GM18519 (cell line): ENCODE measurements around the gene CYBA.
A peak's percentile ranks its signal among the peaks of the same experiment; 100 is the strongest.

Experiments used
- ATAC-seq: cut with Tn5 transposase; IDR thresholded peaks from one replicate; pipeline ENCODE4 v1.9.1; 2021; ENCODE audit warnings: mild to moderate bottlenecking, moderate library complexity; ENCODE audit not compliant: unreplicated experiment, low FRiP score

The CYBA gene

DNA sequence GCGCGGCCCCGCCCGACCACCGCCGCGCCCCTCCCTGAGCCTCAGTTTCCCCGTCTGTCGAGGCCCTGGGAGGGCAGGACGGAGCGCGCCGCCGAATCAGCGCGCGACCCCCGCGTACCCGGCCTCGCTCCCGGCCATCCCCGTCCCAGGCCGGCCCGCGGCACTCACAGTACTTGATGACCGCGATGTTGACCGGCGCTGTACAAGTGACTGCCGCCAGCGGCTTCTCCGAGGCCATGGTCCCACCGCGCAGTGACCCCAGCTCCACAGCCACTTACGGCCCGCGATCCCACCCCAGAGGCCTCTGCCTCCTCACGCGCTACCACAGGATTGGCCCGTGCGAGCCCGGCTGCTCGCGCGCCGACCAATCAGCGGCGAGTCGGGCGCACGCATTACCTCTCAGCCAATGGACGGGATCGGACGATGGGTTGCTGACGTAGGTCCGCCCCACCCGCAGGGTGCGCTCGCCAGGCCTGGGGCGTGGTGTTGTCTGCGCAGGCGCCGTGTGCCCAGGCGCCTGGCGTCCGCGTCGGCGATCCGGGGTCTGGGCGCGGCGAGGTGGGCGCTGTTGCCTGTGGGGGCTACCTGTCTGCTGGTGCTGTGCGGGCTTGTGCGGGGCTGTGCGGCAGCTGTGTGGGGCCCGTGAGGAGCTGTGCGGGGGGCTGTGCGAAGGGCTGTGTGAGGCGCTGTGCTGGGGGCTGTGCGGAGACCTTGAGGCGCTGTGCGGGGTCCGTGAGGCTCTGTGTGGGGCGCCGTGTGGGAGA is 12.2 kb upstream of the CYBA start, which contains the start of gene MVD:
MVD (minus strand) TSS at position 249 of the 764 bp plus-strand sequence; CDS start at position 238, 11 bp downstream.
- ATAC-seq, result peak; percentile 84

DNA sequence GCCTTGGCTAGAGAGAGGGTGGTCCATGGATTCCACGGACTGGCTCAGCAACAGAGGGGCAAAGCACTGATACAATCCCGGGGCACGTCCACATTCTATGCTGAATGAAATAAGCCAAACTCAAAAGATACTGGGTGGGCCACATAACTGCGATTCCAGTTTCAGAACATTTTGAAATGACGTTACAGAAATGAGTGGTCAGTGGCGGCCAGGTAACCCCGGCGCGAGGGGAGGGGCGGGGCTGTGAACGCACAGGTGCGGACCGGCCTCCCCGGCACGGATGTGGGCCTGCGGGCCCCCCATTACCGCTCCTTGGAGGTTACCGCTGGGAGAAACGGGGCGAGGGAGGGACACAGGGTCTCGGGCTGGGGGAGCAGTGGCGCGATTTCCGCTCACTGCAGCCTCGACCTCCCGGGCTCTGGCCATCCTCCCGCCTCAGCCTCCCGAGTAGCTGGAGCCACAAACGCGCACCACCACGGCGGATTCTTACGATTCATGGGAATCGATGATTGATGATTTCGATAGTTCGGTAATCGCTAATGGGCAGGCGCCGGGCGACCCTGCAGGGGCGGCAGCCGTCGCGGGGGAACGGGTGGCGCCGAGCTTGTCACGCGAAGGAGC is 11.5 kb upstream of the CYBA start:
- ATAC-seq, result no peak

DNA sequence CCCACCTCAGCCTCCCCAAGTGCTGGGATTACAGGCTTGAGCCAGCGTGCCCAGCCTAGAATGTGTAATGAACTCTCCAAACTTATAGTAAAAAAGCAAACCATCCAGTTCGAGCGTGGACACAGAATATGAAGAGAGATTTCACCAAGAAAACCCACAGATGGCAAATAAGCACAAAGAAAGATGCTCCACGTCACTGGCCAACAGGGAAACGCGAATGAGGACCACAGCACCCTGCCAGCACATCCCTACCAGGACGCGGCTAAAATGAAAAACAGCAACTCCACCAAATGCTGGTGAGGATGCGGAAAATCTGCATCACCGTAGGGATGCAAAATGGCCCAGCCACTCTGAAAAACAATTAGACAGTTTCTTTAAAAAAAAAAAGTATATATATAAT is 10.6 kb upstream of the CYBA start:
- ATAC-seq, result no peak

DNA sequence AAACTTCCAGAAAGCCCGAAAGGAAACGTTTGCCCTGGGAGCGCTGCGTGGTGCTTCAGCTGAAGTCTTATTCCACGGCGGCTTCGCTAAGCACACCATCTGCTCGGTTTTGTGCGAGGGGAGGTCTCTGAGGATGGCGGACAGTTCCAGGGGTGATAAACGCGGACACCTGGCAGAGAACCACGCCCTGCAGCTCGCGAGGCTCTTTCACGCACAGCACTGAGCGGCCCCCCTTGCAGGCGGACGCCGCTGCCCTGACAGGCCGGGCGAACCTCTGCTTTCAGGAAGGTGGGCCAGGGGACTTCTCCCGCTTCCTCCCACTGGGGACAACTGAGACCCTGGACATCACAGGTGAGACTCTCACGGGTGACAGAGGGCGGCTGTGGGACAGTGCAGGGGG is 8.3 kb upstream of the CYBA start:
- no peak for ATAC-seq

DNA sequence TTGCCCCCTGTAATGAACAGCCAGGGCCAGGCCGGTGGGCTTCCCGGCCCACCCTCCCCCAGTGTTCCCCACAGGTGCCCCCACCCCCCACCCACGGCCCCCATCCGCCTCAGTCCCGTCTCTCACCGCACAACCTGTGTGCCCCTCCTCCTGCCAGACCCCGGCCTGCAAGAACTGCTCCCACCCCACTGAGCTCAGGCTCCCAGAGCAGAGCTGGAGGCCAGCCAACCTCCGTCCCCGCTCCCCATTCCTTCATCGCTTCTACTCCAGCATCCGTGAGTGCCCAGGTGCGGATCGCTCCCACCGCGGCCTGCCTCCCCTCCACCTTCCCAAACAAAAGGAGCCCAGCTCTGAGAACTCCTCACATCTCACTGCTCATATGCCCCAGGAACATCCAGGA is 7.9 kb upstream of the CYBA start:
- no peak for ATAC-seq

DNA sequence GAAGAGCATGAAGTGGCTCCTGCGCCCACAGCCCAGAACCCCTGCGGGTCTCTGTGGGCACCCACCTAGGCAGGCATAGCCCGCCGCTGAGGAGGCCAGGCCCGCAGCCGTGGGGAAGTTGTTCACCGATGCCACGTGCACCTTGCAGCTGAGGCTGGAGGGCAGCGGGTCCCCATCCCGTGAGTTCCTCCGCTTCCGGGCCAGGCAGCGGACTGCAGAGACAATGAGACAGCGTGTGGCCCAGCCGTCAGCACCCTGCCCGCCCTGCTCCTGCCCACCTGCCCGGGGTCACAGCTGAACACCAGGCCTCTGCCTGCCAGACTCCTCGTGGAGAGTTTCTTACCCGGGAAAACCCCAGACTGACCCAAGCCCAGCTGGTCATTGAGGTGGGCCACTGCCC is 6.5 kb upstream of the CYBA start:
- no peak for ATAC-seq

DNA sequence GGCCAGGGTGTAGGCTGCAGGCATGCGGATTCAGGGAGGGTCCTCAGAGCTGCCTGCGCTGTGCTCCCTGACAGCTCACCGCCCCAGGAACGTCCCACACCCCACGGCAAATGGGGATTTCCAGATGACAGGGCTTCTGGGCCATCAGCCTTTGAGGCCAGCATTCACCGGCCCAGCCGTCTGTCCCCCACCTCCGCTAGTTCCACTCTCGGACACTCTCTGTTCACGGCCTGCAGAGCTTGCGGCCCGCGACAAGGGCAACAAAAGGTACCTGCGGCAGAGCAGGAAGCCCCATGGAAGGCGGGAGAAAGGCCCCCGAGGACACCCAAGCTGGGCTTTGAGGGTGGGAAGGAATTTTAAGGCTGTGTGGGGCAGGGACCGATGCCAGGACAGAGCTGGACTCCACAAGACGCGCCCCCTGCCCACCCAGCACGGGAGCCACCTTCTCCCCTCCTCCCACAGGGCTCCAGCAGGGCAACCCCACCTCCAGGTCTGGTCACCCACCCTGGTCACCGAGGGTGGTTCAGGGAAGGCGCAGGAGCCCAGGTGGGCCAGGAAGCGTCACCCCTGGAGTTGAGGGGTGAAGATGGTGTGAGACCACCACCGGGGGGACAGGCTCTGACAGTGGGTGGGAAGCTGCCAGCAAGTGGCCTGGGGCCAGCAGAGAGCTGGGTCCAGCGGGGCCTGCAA is 5.6 kb upstream of the CYBA start:
- ATAC-seq, result no peak

DNA sequence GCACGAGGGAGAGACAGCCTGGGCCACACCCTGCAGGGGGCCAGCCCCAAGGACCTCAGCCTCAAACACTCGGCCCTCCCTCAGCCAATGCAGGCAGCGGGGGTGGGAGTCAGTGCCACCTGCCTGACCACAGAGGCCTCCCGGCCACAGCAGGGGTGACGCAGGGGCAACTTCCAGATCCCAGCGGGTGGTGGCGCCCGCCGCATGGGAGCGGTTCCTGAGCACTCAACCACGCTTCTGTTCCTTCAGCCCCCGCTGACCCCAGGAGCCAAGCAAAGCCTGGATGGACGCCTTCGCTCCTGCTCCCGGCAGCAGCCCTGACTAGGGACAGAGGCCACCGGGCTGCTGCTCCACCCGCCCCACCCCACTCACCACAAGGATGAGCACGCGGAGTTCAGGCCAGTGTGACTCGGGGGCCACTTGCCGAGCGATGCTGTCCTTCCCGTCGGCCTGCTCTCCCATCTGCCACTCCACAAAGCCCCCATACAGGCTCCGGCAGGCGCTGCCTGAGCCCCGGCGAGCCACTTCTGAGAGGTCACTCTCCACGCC is 5.0 kb upstream of the CYBA start:
- no peak for ATAC-seq

DNA sequence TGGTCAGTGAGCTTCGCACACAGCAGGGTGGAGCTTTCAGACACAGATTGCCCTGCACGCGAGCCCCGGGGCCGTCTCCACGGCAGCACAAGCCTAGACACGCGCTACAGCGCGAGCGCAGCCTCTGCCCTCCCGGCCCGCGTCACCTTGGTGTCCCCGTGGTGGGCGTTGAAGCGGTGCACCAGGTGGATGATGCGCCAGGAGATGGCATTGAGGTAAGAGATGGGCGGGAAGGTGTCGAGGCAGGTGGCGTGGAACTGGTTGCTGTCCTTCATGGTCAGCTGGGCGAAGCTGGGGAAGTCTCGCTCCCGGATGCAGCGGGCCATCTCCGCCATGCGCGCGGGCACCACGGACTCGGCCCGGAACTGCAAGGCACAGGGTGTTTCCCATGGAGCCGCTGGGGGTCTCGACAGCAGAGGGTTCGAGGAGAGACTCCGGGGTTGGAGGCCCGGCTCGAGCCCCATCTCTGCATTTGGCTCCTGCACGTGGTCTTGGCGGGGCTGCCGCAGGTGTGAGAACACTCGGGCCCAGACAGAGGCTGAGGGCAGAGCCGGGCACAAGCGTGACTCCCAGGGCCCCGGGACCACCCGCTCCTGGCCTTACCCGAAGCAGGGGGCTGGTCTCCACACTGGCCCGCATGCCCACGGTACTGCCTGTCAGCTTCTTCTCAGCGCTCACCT is 4.3 kb upstream of the CYBA start:
- ATAC-seq, result no peak

DNA sequence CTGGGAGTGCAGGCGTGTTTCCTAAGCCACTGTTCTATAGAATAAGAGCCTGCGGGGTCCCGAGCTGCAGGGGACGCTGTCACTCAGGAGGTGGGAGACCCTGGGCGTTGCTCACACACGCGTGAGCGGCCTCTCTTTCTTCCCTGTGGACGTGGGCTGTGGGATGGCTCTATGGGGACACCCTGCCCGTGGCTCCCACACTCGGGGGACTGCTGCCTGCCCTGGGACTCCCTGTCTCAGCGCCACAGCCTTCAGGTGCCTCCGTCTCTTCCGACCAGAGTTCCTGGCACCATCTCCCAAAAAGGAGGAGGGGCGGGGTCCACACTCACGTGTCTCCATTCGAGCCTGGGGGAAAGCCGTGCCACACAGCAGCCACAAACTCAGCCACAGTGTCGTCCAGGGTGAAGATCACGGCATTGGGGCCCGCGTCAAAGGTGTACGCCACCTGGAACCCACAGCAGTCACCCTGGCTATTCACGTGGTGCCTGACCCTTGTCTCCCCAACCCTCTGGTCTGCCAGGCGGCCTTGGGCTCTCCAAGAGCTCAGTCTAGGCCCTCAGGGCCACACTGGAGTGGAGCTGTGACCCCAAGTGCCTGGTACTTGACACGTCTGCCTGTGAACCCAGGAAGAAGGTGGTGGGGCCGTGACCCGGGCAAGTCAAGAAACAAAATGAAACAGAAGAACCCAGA is 3.7 kb upstream of the CYBA start:
- no peak for ATAC-seq

DNA sequence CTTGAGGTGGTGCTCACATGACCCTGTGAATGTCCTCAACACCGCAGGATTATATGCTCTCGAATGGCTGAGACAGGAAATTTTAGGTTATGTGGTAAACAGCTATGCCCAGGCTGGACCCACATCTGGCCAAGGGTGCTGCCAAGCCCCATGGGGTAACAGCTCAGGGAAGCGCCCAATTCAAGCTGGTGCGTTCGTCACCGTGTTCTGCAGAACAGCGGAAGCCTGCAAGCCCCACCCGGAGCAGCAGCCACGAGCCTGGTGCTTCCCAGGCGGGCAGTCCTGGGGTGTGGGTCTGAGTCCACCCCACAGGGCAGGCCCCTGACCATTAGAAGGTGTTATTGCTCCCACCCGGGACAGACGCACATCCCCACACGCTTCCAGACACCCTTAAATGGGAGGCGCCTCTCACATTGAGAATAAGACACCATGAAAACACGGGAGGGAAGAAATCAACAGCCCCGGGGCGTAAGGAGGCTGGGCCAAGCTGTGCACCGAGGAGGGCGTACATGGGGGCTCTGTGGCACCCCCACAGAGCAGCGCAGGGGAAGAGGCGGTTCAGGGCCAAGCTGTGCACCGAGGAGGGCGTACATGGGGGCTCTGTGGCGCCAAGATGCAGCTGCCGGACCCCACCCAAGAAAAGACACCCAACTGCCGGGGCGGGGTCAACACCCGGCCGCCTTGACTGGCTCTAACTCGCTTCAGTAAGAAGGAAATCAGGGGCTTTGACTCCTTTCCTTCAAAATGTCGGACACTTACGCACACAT is 2.9 kb upstream of the CYBA start:
- no peak for ATAC-seq

DNA sequence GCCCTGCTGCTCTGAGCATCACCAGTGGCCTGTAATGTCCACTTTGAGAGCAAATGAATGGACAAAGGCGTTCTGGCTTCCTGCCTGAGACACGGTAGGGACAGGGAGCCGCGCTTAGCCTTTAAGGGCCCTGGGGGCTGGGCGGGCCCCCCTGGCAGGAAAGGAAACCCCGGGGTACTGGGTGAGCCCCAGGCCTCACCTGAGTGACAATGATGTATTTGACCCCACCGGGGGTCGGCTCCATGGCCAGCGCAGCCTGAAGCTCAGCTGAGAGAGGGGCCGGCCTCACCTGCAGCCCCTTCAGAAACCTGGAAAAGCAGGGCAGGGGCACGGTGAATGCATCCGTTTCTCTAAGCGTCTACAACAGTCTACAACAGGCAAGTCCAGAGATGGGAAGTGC is 2.2 kb upstream of the CYBA start:
- no peak for ATAC-seq

DNA sequence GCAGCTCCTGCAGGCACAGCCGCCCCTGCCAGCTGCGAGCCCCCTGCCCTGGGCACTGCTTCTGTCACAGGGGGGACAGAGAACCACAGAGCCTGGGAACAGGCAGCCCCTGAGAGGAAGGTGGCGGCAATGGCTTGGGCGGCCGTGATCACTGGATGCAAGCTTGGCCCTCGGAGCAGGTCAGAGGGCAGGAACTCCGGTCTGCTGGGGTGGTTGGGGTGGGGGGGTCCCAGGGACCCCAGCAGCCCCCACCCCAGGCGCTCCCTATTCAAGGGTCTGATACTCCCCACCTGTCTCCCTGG is 1.9 kb upstream of the CYBA start:
- ATAC-seq, result no peak

DNA sequence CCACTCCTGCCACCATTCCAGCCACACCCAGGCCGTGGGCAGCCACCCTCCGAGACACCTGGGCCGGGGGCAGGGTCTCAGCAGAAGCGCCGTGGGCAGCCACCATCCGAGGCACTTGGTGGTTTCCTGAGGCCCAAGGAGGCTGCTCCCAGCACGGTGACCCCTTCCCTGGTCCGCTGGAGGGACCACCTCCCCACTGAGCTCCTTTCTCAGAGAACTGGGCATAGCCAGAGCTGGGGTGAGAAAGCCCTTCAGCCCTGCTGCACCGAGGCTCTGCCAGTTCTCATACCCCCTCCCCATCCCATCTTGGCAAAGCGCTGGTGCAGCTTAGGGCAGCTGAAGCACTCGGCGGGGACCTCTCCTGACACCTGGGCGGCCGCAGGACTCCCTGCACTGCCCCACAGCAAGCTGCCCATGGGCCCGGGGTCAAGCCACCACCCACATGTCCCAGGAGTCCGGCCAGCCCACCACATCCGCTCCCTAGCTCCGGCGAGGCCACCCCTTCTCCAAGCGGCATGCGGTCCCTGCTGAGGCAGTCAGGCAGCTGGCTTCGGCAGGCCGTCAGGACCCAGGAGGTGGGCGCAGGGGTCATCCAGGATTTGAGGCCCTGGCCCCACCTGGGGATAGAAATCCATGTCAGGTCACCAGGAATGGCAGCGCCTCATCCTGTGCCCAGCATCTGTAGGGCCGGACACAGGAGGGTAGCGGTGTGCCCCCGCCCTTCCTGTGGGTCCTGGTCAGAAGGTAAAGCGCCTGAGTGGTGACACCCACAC is 1.3 kb upstream of the CYBA start:
- ATAC-seq, result no peak

DNA sequence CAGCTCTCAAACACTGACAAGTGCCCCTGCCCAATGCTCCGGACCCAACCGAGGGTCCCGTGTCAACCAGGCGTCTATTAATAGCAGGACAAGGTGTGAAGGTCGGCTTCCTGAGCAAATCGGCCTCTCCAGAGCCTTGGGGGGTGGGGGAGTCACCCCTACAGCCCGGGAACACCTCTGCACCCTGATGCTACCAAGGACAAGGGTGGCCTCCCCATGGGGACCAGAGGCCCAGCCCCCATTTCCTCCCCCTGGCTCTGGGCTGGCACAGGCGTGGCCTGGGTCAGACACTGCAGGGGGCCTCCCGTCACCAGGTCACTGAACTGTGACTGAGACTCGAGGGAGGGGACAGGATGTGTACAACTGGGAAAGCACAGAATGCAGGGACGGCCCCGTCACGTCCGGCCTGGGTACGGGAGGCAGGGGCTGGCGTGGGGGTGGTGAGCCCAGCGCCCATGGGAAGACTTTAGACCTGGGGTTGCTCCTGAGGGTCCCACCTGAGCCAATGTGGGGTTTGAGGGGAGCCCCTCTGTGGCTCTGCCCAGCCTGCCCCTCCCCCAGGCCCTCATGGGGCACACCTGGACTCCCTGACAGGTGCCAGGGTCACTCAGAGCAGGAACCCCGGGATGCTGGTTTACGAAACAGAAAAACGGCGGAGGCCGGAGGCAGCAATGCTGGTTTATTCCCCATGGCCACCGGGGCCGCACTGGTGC is 579 bp upstream of the CYBA start:
- ATAC-seq, result peak; percentile 43

DNA sequence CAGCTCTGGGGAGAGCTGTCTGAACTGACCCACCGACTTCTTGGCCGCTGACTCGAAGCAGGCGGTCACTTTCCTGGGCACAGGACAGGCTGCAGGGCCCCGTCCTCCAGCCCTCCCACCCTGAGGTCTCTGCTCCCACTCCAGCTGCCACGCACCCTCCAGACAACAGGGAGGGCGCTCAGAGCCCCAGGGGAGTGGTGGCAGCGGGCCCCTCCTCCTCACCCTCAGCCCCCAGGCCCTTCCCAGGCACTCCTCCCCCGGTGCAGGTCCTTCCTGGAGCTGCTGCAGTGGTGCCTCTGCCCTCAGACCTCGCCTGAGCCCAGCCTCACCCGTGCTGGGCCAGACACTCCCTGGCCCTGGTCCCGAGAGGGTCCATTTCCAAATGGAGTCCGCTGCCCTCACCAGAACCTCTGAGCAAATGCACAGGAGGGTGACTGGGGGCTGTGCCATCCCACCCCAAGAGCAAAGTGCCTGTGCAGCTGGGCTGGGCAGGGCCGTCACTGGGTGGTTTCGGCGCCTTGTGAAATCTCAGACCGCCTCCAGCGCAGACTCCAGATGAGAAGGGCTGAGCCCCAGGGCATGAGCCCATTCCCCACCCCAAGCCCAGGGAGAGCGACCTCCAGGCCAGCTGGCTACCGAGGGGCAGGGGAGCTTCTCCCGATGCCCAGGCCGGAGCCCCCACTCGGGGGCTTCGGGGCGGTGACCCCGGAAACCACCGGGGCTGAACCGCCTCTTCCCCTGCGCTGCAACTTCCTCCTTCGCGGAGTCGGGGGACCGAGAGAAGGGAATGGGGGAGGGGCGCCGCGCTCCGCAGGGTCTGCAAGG is 717 bp downstream of the CYBA start:
- ATAC-seq, result no peak

DNA sequence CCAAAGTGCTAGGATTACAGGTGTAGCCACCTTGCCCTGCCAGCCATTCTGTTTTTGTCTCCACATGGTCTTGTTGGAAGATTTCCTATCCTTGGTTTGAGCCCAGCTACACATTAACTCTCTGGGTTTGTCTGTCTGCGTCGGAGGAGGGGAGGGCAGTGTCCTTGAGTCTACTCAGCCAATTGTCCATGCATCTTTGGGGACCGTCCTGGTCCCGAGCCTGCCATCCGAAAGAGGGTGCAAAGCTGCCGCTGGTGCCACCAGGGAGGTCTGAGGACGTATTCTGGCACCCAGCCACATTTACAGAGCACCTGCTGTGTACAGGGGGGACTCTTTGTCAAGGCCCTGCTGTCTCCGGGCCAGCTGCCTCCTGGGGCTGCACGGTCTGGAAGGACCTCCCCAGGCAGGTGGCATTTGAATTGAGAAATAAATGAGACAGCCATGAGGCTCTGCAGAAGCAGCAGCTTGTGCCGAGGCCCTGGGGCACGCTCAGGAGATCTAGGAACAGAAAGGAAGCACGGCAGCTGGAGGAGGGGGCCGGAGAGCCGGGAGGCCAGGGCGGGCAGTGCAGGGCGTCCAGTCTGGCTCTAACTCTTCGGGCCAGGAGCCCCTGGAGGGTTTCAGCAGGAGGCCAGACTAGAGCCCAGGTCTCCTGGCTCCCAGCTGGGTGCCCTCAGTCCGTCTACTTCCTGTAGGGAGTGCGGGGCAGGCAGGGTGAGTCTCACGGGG is 1.5 kb downstream of the CYBA start:
- ATAC-seq, result no peak
